SK-N-SH treated with all-trans-retinoic acid at 6 μM for 48 hours (cell line): Measurements from ENCODE around the gene GATAD2A.
"Not testable (repeated sequence)": the region's sequence is repeated elsewhere in the genome, so short reads cannot be mapped to it uniquely, and the experiment has no call there.

Experiments
- CSRNP3 ChIP-seq: fragments of 250-450 bp; sonication (Bioruptor Pico); IDR thresholded peaks from 2 replicates; pipeline ENCODE4 v1.5.1; 2021; ENCODE audit warnings: mild to moderate bottlenecking, moderate library complexity
- GLIS3 ChIP-seq: fragments of 250-450 bp; sonication (Bioruptor Pico); IDR thresholded peaks from 2 replicates; pipeline ENCODE4 v1.5.0; 2020; ENCODE audit warnings: mild to moderate bottlenecking, moderate library complexity
- OSR1 ChIP-seq: fragments of 250-450 bp; sonication (Bioruptor Pico); IDR thresholded peaks from 2 replicates; pipeline ENCODE4 v1.8.0; 2022; ENCODE audit warnings: moderate library complexity, mild to moderate bottlenecking, inconsistent platforms
- RARB ChIP-seq: fragments of 250-450 bp; sonication (Bioruptor Pico); IDR thresholded peaks from 2 replicates; pipeline ENCODE4 v1.8.0; 2021; ENCODE audit warnings: mild to moderate bottlenecking, moderate library complexity
- SNAI2 ChIP-seq: fragments of 250-450 bp; sonication (Bioruptor Pico); IDR thresholded peaks from 2 replicates; pipeline ENCODE4 v1.5.0; 2020; ENCODE audit warnings: mild to moderate bottlenecking, moderate library complexity
- ZFP3 ChIP-seq: fragments of 250-450 bp; sonication (Bioruptor Pico); IDR thresholded peaks from 2 replicates; pipeline ENCODE4 v1.5.0; 2020; ENCODE audit warnings: mild to moderate bottlenecking, moderate library complexity
- ZFP30 ChIP-seq: fragments of 450-650 bp; formaldehyde crosslinking; IDR thresholded peaks from 2 replicates; pipeline ENCODE4 v1.5.0; 2022; ENCODE audit warnings: mild to moderate bottlenecking, moderate library complexity
- ZNF8 ChIP-seq: fragments of 450-650 bp; formaldehyde crosslinking; IDR thresholded peaks from 2 replicates; pipeline ENCODE4 v1.5.0; 2020; ENCODE audit warnings: mild to moderate bottlenecking, moderate library complexity
- TF ChIP-seq, protein P1 (sequence below): fragments of 250-450 bp; sonication (Bioruptor Pico); IDR thresholded peaks from 2 replicates; pipeline ENCODE4 v1.8.0; 2020; ENCODE audit warnings: mild to moderate bottlenecking, moderate library complexity, borderline replicate concordance
- TF ChIP-seq, protein P2 (sequence below): fragments of 250-450 bp; sonication (Bioruptor Pico); IDR thresholded peaks from 2 replicates; pipeline ENCODE4 v1.8.0; 2021; ENCODE audit warnings: low read depth, mild to moderate bottlenecking, moderate library complexity, borderline replicate concordance

DNA sequence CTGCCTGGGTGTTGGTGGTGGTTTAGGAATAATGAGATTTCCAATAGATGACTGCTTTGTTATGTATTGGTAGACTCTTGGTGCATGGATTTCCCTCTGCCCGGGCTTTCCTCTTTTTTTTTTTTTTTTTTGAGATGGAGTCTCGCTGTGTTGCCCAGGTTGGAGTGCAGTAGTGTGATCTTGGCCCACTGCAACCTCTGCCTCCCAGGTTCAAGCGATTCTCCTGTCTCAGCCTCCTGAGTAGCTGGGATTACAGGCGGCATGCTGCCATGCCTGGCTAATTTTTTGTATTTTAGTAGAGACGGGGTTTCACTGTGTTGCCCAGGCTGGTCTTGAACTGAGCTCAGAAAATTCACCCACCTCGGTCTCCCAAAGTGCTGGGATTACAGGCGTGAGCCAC, 11.1 kb upstream of the GATAD2A start:
- TF ChIP-seq GLIS3 (CRISPR knock-in tag); OSR1 (CRISPR knock-in tag); ZFP30 (CRISPR knock-in tag); ZNF8 (CRISPR knock-in tag); ZFP3 (CRISPR knock-in tag); SNAI2; CSRNP3; RARB (CRISPR knock-in tag): not testable (repeated sequence)
- TF ChIP-seq, protein P1, sequence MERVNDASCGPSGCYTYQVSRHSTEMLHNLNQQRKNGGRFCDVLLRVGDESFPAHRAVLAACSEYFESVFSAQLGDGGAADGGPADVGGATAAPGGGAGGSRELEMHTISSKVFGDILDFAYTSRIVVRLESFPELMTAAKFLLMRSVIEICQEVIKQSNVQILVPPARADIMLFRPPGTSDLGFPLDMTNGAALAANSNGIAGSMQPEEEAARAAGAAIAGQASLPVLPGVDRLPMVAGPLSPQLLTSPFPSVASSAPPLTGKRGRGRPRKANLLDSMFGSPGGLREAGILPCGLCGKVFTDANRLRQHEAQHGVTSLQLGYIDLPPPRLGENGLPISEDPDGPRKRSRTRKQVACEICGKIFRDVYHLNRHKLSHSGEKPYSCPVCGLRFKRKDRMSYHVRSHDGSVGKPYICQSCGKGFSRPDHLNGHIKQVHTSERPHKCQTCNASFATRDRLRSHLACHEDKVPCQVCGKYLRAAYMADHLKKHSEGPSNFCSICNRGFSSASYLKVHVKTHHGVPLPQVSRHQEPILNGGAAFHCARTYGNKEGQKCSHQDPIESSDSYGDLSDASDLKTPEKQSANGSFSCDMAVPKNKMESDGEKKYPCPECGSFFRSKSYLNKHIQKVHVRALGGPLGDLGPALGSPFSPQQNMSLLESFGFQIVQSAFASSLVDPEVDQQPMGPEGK = not testable (repeated sequence)
- TF ChIP-seq, protein P2, sequence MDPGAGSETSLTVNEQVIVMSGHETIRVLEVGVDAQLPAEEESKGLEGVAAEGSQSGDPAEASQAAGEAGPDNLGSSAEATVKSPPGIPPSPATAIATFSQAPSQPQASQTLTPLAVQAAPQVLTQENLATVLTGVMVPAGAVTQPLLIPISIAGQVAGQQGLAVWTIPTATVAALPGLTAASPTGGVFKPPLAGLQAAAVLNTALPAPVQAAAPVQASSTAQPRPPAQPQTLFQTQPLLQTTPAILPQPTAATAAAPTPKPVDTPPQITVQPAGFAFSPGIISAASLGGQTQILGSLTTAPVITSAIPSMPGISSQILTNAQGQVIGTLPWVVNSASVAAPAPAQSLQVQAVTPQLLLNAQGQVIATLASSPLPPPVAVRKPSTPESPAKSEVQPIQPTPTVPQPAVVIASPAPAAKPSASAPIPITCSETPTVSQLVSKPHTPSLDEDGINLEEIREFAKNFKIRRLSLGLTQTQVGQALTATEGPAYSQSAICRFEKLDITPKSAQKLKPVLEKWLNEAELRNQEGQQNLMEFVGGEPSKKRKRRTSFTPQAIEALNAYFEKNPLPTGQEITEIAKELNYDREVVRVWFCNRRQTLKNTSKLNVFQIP (CRISPR knock-in tag) = not testable (repeated sequence)
